CD4-positive, alpha-beta T cell treated with Interleukin-12 subunit alpha and Interleukin-12 subunit beta, for 1 hour (primary cell): ENCODE results near the gene RBM20.

Source experiments
- DNase-seq: peaks from one replicate; pipeline ENCODE4 v3.0.0-alpha.2; 2020

The RBM20 gene

GRCh38 chr10:110792476-110793125 lies 148.5 kb downstream of the RBM20 start:
- no peak for DNase-seq

- DNase-seq = no peak
These were observed 149.1 kb downstream of the RBM20 start for GRCh38 chr10:110793128-110793812.

GRCh38 chr10:110793886-110794285 lies 149.8 kb downstream of the RBM20 start:
- no peak for DNase-seq

- no peak for DNase-seq
These were observed 150.7 kb downstream of the RBM20 start for GRCh38 chr10:110794808-110795207.

GRCh38 chr10:110797416-110797815 lies 153.3 kb downstream of the RBM20 start:
- no peak for DNase-seq

DNA sequence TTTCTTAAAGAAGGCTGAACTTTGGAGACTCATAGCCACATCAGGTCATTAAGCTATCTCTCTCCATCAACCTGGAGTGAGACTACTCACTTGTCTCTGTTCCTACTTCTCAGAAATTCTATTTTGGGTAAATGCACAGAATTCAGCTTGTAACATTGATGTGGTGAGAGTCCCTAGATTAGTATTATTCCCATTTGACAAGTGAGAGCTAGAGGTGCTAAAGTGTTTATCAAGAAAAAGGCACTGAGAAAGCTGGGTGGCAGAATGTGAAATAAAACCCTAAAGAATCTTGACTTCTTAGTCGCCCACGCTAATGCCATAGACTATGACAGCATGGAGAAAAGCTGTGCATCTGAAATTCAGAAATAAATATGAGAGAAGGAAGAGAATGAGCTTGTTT lies 154.2 kb downstream of the RBM20 start:
- no peak for DNase-seq

GRCh38 chr10:110802090-110802489 lies 158.0 kb downstream of the RBM20 start:
- DNase-seq = no peak

DNA sequence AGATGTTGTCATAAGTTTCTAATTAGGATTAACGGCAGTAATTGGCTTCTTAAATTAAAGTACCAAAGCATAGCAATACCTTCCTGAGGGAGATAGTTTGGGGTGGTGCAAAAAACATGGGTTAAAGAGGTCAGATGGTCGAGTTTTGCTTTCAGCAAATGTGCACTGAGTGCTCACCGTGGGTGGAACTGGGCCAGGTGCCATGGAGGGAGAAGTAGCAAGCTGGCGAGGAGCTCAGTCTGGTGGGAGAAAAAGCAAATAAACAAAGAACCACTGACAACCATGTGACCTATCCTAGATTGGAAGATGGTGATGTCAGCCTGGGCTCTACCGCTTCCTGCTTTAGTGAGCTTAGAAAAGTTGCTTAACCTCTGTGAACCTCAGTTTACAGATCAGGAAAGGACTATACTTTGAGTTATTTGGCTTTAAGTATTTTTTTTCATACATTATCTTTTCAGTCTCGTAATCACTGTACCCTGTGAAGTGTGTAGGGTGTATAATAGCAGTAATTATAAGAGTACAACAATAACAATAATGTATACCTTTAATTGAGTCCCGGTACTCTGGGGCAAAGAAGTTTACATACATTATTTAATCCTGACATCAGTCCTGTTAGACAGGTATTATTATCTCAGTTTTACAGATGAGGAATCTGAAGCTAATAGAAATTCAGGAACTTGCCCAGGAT lies 158.6 kb downstream of the RBM20 start:
- peak; percentile 52 for DNase-seq

GRCh38 chr10:110803239-110803749 lies 159.2 kb downstream of the RBM20 start:
- no peak for DNase-seq

- peak; percentile 52 for DNase-seq
These were observed 159.7 kb downstream of the RBM20 start for GRCh38 chr10:110803830-110804338.

DNA sequence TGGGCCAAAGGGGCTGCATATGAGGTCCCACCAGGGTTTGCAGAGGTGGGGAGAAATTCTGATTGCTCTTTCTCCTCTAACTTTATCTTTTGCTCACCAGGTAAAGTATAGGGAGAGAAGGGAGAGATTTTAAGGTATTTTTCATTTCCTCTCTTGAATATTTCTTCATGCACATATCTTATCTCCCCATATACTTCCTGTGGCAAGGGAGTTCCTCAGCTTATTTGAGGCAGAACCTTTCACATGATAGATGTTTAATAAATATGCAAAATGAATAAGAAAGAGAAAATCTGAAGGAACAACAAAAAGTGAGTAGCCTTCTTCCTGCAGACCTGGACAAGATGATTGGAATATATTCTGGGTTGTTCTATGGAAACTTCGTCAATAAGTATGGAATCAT lies 160.2 kb downstream of the RBM20 start:
- no peak for DNase-seq

GRCh38 chr10:110805292-110805691 lies 161.2 kb downstream of the RBM20 start:
- no peak for DNase-seq

DNA sequence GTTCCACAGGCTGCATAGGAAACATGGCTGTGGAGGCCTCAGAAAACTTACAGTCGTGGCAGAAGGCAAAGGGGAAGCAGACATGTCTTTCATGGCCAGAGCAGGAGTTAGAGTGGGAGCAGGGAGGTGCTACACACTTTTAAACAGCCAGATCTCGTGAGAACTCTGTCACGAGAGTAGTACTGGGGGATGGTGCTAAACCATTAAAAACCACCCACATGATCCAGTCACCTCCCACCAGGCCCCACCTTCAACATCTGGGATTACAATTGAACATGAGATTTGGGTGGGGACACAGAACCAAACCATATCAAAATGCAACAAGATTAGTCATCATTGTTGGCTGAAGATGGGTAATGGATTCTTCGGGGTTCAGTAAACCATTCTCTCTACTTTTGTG lies 162.2 kb downstream of the RBM20 start:
- DNase-seq = no peak

DNA sequence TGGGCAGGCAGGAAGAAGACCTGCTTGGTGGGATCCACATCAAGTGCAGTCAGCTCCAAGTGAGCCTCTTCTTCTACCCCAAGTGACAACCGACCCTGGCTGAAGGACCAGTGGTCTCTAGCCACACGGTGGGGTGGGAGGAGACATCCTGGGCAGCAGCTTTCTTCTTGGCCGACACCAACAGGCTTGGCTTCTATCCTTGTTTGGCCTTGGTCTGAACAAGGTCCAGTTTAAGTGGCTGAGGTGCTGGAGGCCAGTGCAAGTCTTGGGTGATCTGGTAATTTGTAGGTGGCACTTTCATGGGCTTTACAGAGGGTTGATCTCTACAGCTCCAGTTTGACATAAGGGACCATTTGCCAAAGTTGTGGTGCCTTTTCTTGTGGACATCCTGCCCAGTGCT lies 164.0 kb downstream of the RBM20 start:
- no peak for DNase-seq

- no peak for DNase-seq
These were observed 164.5 kb downstream of the RBM20 start for GRCh38 chr10:110808615-110809014.

- no peak for DNase-seq
These were observed 166.5 kb downstream of the RBM20 start for GRCh38 chr10:110810625-110811024.

GRCh38 chr10:110811791-110812581 lies 167.8 kb downstream of the RBM20 start:
- DNase-seq = no peak

DNA sequence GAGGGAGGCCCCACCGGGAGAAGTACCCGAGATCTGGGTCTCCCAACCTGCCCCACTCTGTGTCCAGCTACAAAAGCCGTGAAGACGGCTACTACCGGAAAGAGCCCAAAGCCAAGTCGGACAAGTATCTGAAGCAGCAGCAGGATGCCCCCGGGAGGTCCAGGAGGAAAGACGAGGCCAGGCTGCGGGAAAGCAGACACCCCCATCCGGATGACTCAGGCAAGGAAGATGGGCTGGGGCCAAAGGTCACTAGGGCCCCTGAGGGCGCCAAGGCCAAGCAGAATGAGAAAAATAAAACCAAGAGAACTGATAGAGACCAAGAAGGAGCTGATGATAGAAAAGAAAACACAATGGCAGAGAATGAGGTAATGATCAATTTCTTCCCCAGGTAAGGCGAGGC lies 168.4 kb downstream of the RBM20 start:
- no peak for DNase-seq

- no peak for DNase-seq
These were observed 169.8 kb downstream of the RBM20 start for GRCh38 chr10:110813743-110814472.

GRCh38 chr10:110815354-110816004 lies 171.3 kb downstream of the RBM20 start:
- DNase-seq = no peak

- no peak for DNase-seq
These were observed 173.5 kb downstream of the RBM20 start for GRCh38 chr10:110817614-110818013.
